HG02623 (cell line): Measurements from ENCODE around the gene RSPO4.

ENCODE experiments used
- ATAC-seq: cut with Tn5 transposase; IDR thresholded peaks from one replicate; pipeline ENCODE4 v1.9.1; 2021; ENCODE audit warnings: moderate library complexity; ENCODE audit not compliant: unreplicated experiment

Gene RSPO4

DNA sequence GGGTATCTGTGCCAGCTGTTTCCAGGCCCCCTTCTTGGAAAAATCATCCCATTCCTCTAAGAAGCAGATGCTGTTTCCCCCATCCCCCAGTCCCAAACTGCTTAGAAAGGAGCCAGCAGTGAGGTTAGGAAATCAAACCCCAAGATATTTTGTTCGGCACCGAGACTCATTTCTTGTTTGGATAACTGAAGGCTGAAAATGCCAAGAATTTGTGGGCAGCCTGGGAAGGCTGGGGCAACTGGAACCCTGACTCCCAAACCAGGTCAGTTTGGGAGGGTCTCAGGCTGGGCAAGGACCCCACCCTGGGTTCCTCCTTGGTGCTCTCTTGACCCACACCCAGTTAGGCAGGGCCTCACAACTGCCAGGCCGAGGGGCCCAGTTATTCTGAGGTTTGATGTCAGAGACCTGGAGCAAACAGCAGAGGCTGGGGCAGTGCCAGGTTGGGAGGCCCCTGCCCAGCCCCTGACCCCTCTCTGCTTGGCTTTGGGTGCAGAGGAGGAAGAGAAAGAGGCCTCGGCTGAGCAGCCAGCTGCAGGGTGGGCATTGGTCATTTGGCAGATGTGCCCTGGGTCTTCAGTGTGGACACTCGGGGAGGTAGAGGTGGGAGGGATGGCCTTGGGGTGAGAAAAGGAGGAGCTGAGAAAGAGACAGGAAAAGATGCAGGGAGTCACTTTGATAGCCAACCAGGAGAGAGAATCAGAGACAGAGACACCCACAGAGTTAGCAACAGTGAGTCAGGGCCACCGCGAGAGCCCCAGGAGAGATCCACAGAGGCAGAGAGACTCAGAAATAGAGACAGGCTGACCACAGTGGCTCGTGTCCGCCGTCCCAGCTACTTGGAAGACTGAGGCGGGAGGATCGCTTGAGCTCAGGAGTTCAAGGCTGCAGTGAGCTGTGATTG is 91.0 kb downstream of the RSPO4 start:
- ATAC-seq: no peak

DNA sequence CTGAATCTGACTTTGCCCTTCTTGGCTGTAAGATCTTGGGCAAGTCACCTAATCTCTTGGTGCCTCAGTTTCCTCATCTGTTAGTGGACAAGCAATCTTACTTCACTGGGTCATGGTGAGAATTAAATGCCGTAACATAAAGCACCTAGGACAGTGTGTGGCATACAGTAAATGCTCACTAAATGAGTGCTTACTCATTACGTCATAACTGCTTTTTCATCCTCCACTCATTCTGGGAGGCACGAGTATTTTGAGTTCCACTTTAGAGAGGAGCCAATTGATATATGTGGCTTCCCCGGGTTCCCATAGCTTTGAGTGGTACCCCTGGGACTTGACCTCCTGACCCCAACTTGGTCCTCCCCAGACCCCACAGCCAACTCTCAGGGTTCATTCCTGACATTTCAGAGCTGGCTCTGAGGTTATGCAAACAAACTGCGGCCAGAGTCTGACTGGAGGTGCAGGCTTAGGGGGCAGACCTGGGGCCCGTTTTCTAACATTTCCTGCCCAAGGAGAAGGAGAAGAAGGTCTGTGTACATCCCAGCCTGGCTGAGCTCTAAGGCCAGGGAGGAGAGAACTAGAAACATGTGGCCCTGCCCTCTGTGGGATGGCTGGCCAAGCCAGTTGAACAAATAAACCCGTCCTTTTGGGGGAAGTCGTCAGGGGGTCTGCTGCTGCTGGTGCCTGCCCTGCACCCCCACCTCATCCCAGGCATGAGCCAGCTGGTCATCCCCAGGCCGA is 91.8 kb downstream of the RSPO4 start:
- no peak for ATAC-seq

DNA sequence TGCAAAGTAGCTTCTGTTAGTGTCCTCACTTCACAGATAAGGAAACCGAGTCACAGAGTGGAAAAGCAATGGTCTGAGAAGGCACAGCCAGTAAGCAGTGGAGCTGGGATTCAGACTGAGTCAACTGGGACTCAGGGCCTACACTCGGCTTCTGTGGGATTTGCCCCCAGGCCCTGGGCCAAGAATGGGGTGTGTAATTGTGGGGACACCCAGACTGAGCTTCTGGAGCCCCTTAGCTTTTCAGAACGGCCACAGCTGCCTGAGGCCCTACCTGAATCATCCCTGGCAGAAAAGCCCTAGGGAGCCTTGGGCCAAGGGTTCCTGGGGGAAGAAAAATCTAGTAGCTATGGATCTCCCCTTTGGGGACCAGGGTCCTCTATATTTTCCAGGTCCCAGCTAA is 92.5 kb downstream of the RSPO4 start:
- no peak for ATAC-seq
